ENCODE measurements around the gene BSDC1.

The BSDC1 gene

DNA sequence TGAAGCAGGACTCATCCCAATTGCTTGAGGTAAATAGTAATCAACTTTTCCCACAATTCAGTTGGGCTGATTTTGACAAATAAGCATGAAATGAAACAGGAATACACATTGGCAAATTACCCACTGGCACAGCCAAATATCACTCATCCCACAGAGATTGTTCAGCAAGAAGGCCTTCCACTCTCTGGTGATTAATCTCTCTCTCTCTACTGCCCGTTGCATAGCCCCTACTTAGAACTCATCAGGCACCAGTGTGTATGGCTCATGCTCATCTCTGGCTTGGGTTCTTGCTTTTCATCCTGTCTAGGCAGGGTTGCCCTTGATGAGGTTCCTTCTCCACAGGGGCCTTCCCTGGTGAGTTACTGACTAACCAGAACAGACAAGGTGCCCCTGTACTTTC lies 1.1 kb downstream of the BSDC1 start:
- DNase-seq: peak; percentile 11

GRCh38 chr1:32392325-32392724 lies 1.9 kb downstream of the BSDC1 start:
- no peak for DNase-seq

GRCh38 chr1:32390904-32391870 lies 3.1 kb downstream of the BSDC1 start:
- DNase-seq: no peak

DNA sequence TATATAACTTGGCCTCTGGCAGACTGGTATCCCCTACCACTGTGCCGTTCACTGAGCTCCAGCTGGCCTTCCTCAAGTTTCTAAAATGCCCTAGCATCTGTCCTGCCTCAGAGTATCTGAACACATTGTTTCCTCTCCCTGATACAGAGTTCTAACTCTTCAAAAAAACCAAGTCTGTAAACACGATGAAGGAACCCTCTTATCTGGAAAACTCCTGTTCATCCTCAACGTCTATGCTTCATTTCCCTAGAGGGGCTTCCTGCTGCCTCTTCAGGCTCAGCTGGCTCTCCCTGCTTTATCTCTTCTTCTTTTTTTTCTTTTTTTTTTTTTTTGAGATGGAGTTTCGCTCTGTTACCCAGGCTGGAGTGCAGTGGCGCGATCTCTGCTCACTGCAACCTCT lies 5.6 kb downstream of the BSDC1 start:
- DNase-seq: no peak

- no peak for DNase-seq
Observed at GRCh38 chr1:32386676-32387392, 7.4 kb downstream of the BSDC1 start.

DNA sequence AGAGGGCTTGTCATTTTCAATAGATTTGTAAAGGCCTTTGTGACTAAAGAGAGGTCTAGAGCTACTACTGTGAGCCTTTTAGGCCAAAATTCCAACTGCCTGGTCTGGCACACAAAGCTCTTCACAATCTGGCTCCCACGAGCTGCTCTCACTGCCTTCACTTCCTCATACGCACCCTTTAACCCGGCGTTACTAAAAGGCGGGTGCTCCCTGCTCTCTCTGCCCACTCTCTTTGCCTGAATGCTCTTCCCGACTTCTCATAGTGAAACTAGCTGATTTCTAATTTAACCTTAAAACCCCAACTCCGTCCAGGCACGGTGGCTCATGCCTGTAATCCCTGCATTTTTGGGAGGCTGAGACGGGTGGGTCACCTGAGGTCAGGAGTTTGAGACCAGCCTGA lies 14.2 kb downstream of the BSDC1 start:
- DNase-seq: no peak

- DNase-seq: no peak
Observed at GRCh38 chr1:32377541-32378220, 16.6 kb downstream of the BSDC1 start.

DNA sequence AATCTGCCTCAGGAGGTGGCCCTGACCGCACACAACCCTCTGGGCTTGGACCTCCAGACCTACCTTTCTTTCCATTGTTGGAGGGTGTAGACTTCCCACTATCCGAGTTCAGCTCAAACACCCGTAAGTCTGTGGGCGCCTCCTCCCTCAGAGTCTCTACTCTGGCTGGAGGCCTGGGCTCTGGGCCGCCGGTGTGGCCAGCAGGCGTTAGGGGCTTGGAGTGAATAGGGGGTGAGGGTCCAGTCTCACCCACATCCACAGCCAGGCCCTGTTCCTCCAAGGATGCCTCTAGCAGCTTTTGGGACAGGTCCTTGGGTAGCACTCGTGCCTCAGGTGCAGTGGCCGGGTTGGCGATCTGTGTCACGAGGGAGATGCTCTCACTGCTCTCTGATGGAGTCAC lies 18.0 kb downstream of the BSDC1 start:
- no peak for DNase-seq

- no peak for DNase-seq
Observed at GRCh38 chr1:32373996-32374592, 20.1 kb downstream of the BSDC1 start.

- DNase-seq: peak; percentile 37
Observed at GRCh38 chr1:32372149-32372756, 22.0 kb downstream of the BSDC1 start.

DNA sequence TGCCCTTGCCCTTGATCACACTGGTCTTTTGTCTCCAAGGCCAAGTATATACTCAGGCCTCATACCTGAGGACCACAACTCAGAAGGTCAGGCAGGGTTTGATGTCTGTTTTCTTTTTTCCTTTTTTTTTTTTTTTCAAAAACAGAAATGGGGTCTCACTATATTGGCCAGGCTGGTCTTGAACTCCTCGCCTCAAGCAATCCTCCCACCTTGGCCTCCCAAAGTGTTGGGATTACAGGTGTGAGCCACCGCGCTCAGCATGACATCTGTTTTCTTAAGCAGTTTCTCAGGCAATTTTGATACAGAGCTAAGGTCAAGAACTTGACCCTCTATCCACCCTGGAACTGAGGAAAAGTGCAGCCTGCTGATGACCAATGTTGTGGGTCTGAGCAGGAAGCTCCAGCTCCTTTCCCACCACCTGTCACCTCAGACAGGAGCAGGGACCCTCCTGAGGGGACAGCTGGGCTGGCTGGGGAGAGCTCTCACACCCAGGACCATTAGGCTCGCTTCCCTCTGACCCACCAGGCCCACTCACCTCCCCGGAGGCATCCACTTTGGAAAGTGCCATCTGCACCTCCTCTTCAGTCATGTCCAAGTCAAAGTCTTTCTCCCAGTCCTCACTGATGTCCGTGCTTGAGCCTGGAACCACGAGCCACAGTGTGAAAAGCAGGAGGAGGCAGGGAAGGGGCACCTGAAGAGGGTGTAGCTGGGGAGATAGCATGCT lies 26.2 kb downstream of the BSDC1 start:
- DNase-seq: no peak

DNA sequence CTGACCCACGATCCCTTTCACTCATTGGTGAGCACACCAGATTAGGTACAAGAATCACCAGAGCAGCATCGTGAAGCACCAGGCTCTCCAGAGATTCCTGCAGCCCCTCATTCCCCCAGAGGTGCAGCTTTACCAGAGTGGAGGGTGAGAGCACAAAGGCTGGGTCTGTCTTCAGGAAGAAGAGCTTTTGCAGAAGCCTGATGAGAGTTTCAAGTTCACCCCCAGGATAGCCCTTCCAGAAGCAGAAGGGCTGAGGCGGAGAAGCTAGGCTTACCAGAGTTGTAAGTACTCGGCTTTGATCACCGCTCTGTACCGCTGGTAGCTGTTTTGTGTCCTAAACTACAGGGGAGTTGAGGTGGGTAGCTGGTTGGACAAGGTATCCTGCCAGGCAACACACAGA lies 28.8 kb downstream of the BSDC1 start:
- no peak for DNase-seq

DNA sequence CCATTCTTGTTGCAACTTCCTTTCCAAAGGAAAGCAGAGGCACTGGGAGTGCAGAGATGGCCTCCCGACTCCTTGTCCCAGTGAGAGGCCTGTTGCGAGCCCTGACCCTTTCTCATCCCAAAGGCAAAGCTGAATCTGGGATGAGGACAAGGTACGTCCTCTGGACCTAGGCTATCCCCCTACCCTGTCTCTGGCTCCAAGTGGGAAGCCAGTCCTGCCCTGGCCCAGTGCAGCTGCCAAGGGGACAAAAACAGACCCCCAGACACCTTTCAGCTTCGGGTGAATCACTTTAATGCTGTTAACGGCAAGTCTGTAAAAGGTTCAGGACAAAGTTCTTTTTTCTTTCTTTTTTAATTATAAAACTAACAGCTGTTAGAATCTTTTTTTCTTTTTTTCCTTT lies 29.4 kb downstream of the BSDC1 start:
- no peak for DNase-seq

- no peak for DNase-seq
Observed at GRCh38 chr1:32363713-32364112, 30.5 kb downstream of the BSDC1 start.

- DNase-seq: no peak
Observed at GRCh38 chr1:32362474-32363313, 31.5 kb downstream of the BSDC1 start, which contains the start of the genes FAM229A and TSSK3. TSS of gene FAM229A (minus strand) at chr1:32362485. CDS start at chr1:32362091, 394 bp downstream. TSS of gene TSSK3 (plus strand) at chr1:32362539. CDS start at chr1:32362702, 163 bp downstream.

- peak; percentile 34 for DNase-seq
Observed at GRCh38 chr1:32361674-32362473, 32.4 kb downstream of the BSDC1 start.

DNA sequence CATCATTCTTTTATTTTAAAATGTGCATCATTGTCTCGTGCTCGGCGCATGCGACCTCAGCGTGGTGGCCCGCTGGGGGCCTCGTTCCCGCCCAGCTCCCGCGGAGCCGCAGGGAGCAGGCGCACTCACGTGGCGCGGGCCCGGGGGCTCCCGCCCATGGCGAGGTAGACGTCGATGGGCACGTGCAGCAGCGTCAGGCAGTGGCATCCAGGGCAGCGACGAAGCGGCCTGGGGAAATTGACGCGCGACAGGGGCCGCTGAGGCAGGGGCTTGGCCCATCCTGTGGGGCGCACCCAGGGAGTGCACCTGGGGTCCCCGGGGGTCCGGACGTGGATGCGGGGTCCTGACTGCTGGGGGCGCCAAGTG lies 33.0 kb downstream of the BSDC1 start:
- DNase-seq: no peak

- no peak for DNase-seq
Observed at GRCh38 chr1:32358435-32358834, 35.8 kb downstream of the BSDC1 start.

- no peak for DNase-seq
Observed at GRCh38 chr1:32357614-32358013, 36.6 kb downstream of the BSDC1 start.

- DNase-seq: no peak
Observed at GRCh38 chr1:32356478-32356877, 37.8 kb downstream of the BSDC1 start.
